ENCODE results near the gene NLRC5. TPM values are rescaled to one million over a fixed set of nuclear protein-coding genes. Genes with fewer than 3 reads are reported as not detected.
A peak's percentile ranks its signal among the peaks of the same experiment; 100 is the strongest.

NLRC5 gene
- total and polyA plus RNA-seq, 9 of the 15 experiments (the other 6 are each of a cell fraction or from before 2014, with no cell fraction given): 0.59 to 0.71 TPM; not detected in 7

DNA sequence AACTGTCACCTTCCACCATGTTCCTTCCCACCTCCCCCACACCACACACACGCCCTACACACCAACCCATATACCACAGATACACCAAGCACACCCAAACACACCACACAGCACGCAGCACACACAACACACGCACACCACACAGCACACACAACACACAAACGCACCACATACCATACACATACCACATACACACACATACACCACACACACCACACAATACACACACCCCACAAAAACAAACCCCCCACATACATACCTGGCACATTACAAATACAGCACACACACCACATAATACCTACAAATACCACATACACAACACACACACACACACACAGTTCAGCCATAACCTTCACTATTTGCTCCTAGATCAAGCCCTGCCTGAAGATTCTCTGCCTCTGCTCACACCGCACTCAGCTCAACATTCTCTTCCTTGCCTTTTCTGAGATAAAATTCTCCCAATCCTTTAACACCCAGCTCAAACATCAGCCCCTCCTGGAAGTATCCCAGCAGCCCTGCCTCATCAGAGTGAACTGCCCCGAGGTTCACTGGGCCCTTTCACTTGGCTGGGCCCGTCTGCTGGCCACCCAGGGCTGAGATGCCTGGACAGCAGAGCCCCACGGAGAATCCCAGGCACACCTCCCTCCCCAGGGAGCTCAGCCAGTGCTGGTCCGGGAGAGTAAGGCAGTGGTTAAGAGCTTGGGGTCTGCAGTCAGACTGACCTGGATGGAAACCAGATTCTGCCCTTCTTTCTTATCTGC lies 71.1 kb downstream of the NLRC5 start (continued):
- TF ChIP-seq, protein P1, sequence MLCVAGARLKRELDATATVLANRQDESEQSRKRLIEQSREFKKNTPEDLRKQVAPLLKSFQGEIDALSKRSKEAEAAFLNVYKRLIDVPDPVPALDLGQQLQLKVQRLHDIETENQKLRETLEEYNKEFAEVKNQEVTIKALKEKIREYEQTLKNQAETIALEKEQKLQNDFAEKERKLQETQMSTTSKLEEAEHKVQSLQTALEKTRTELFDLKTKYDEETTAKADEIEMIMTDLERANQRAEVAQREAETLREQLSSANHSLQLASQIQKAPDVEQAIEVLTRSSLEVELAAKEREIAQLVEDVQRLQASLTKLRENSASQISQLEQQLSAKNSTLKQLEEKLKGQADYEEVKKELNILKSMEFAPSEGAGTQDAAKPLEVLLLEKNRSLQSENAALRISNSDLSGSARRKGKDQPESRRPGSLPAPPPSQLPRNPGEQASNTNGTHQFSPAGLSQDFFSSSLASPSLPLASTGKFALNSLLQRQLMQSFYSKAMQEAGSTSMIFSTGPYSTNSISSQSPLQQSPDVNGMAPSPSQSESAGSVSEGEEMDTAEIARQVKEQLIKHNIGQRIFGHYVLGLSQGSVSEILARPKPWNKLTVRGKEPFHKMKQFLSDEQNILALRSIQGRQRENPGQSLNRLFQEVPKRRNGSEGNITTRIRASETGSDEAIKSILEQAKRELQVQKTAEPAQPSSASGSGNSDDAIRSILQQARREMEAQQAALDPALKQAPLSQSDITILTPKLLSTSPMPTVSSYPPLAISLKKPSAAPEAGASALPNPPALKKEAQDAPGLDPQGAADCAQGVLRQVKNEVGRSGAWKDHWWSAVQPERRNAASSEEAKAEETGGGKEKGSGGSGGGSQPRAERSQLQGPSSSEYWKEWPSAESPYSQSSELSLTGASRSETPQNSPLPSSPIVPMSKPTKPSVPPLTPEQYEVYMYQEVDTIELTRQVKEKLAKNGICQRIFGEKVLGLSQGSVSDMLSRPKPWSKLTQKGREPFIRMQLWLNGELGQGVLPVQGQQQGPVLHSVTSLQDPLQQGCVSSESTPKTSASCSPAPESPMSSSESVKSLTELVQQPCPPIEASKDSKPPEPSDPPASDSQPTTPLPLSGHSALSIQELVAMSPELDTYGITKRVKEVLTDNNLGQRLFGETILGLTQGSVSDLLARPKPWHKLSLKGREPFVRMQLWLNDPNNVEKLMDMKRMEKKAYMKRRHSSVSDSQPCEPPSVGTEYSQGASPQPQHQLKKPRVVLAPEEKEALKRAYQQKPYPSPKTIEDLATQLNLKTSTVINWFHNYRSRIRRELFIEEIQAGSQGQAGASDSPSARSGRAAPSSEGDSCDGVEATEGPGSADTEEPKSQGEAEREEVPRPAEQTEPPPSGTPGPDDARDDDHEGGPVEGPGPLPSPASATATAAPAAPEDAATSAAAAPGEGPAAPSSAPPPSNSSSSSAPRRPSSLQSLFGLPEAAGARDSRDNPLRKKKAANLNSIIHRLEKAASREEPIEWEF (CRISPR knock-in tag; IDR thresholded peaks at IDR 0.05): no peak
- no peak for TF ChIP-seq MTF1 (CRISPR knock-in tag; IDR thresholded peaks at IDR 0.05; ENCODE audit: borderline replicate concordance)
- TF ChIP-seq SMARCB1 (IDR thresholded peaks at IDR 0.05; ENCODE audit: insufficient read length, low read depth): no peak
- 0 out of 2 replicates have a peak, but pooled peaks have one; percentile 31 for TF ChIP-seq THRB (CRISPR knock-in tag; conservative IDR thresholded peaks at IDR 0.05)
- TF ChIP-seq MEF2D (tag; conservative IDR thresholded peaks at IDR 0.05; ENCODE audit: low read depth): no peak
- peak; percentile 66; the same call in 1 of the 2 replicates for TF ChIP-seq BCOR (IDR thresholded peaks at IDR 0.05)
- TF ChIP-seq, protein P2, sequence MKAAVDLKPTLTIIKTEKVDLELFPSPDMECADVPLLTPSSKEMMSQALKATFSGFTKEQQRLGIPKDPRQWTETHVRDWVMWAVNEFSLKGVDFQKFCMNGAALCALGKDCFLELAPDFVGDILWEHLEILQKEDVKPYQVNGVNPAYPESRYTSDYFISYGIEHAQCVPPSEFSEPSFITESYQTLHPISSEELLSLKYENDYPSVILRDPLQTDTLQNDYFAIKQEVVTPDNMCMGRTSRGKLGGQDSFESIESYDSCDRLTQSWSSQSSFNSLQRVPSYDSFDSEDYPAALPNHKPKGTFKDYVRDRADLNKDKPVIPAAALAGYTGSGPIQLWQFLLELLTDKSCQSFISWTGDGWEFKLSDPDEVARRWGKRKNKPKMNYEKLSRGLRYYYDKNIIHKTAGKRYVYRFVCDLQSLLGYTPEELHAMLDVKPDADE (conservative IDR thresholded peaks at IDR 0.05; ENCODE audit: control insufficient read depth, low read depth, low read length): no peak
- no peak for TF ChIP-seq ZNF143 (CRISPR knock-in tag; IDR thresholded peaks at IDR 0.05)
- no peak for TF ChIP-seq ZFX (CRISPR knock-in tag; IDR thresholded peaks at IDR 0.05)
- TF ChIP-seq XRCC5 (IDR thresholded peaks at IDR 0.05; ENCODE audit: low read depth, low read length): no peak
- no peak for TF ChIP-seq STAT5A (IDR thresholded peaks at IDR 0.05; ENCODE audit: borderline replicate concordance, low read length)
- peak; percentile 84 for TF ChIP-seq ZBTB26 (CRISPR knock-in tag; IDR thresholded peaks at IDR 0.05)
- no peak for TF ChIP-seq THRA (IDR thresholded peaks at IDR 0.05)
- TF ChIP-seq CBX2 (IDR thresholded peaks at IDR 0.05; ENCODE audit: insufficient read depth, low read length, poor library complexity, severe bottlenecking): no peak
- TF ChIP-seq ZNF764 (CRISPR knock-in tag; IDR thresholded peaks at IDR 0.05; ENCODE audit: low read depth): no peak
- TF ChIP-seq SRSF1 (IDR thresholded peaks at IDR 0.05; ENCODE audit: low read depth, low read length): no peak
- TF ChIP-seq HDAC3 (IDR thresholded peaks at IDR 0.05; ENCODE audit: borderline replicate concordance, partially characterized antibody): no peak
